Measurements from ENCODE around the gene GABRG3. TPM values are rescaled to one million over a fixed set of nuclear protein-coding genes. Genes with fewer than 3 reads are reported as not detected.

The GABRG3 gene
- total RNA-seq, 1 experiment from 2014 or later = 0.15 TPM

DNA sequence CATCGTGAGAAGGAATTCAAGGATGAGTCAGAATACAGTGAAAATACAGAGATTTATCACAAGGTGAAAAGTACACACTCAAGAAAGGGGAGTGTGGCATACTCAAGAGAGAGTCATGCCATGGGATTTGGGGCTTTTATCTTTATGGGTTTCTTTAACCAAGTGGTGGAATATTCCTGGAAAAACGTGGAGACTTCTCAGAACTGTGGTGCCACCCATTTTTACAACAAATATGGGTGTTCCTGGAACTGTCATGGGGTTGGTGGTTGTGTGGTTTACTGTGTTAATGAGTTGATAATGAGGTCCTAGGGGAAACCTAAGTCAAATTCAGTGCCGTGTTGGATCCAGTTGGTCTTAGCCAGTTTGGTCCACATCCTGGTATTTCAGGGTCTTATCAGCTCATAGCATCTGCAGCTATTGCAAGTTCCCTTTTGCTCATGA is 497.2 kb downstream of the GABRG3 start:
- Histone ChIP-seq H3K23me2 (ENCODE audit: insufficient read length, low read depth, low read length, poor library complexity, severe bottlenecking) (no peaks in the 10 kb centered on the region), H3K56ac (ENCODE audit: insufficient read length, low read depth, low read length) (no peak overlapping the region), H3K27me3 (ENCODE audit: insufficient read depth, low read length) (no peaks in the 10 kb centered on the region), H2BK120ac (ENCODE audit: low read depth, low read length, poor library complexity, severe bottlenecking) (no peak overlapping the region), H3K4ac (ENCODE audit: low read depth, low read length) (no peak overlapping the region), H3K14ac (ENCODE audit: insufficient read depth, low read length) (no peak overlapping the region), H2AFZ (ENCODE audit: low read length) (no peak overlapping the region), H3K9me3 (ENCODE audit: control insufficient read depth, low read depth, low read length) (no peaks in the 10 kb centered on the region), H3K23ac (ENCODE audit: insufficient read length, low read depth, low read length) (no peak overlapping the region), H2BK12ac (ENCODE audit: insufficient read length, low read depth, low read length) (no peak overlapping the region), H4K20me1 (ENCODE audit: control insufficient read depth, insufficient read depth, insufficient read length) (no peaks in the 10 kb centered on the region), H3T11ph (ENCODE audit: low read length) (no peak overlapping the region), H3K4me2 (ENCODE audit: insufficient read depth, insufficient read length, low read length) (no peak overlapping the region), H2BK5ac (ENCODE audit: insufficient read length, low read length) (no peak overlapping the region), H3K79me2 (ENCODE audit: insufficient read depth, low read length) (no peaks in the 10 kb centered on the region), H2BK15ac (ENCODE audit: low read depth, low read length) (no peak overlapping the region), H3K27ac (ENCODE audit: insufficient read length, low read depth, low read length) (no peak overlapping the region), H3K9ac (ENCODE audit: extremely low read depth, insufficient read length, low read length) (no peak overlapping the region), H2AK5ac (ENCODE audit: insufficient read length, low read length) (no peak overlapping the region), H3K79me1 (ENCODE audit: insufficient read depth, low read depth, low read length, poor library complexity, severe bottlenecking) (no peaks in the 10 kb centered on the region), H2BK20ac (ENCODE audit: low read depth, low read length, poor library complexity, severe bottlenecking) (no peak overlapping the region), H4K91ac (ENCODE audit: insufficient read length, low read depth, low read length) (no peak overlapping the region), H3K4me1 (ENCODE audit: insufficient read depth, low read length) (no peaks in the 10 kb centered on the region), H3K18ac (ENCODE audit: insufficient read length, low read depth, low read length) (no peak overlapping the region), H4K8ac (replicated peaks; ENCODE audit: insufficient read length, low read depth, low read length) (no peak overlapping the region), H4K5ac (ENCODE audit: insufficient read length, low read depth, low read length) (no peak overlapping the region)
- DNase-seq = no peak
- peaks cover 0 to 5% of the 10 kb centered on the region in 2 experiments; a peak in 1 of 4 replicates for H3K4me1 Mint-ChIP-seq
- H3K36me3 Mint-ChIP-seq (ENCODE audit: insufficient read depth in 1 of 3, low read depth in 3 of 3) = peaks cover 0 to 5% (median 2%) of the 10 kb centered on the region in 3 experiments; a peak in 2 of 7 replicates
- no peak overlapping the region for H3K4me3 Mint-ChIP-seq
- H3K9me3 Mint-ChIP-seq = peaks cover 5 to 6% of the 10 kb centered on the region in 2 experiments; a peak in 3 of 5 replicates
- no peaks in the 10 kb centered on the region; the same call in 1 of the 2 replicates for H3K27me3 Mint-ChIP-seq (ENCODE audit: low read depth)
- WGBS (ENCODE audit: extremely low coverage, insufficient read length, low lambda C conversion rate) = no CpG with 5 or more reads among the region's 3 CpGs
- TF ChIP-seq CTCF (conservative IDR thresholded peaks at IDR 0.05) = no peak
- no peak overlapping the region for H3K27ac Mint-ChIP-seq
